ENCODE data around the gene SNCAIP. TPM values are rescaled to one million over a fixed set of nuclear protein-coding genes. Genes with fewer than 3 reads are reported as not detected.

The SNCAIP gene
- polyA plus RNA-seq, 4 donors, result 17.0 to 36.8 (median 22.7) TPM

DNA sequence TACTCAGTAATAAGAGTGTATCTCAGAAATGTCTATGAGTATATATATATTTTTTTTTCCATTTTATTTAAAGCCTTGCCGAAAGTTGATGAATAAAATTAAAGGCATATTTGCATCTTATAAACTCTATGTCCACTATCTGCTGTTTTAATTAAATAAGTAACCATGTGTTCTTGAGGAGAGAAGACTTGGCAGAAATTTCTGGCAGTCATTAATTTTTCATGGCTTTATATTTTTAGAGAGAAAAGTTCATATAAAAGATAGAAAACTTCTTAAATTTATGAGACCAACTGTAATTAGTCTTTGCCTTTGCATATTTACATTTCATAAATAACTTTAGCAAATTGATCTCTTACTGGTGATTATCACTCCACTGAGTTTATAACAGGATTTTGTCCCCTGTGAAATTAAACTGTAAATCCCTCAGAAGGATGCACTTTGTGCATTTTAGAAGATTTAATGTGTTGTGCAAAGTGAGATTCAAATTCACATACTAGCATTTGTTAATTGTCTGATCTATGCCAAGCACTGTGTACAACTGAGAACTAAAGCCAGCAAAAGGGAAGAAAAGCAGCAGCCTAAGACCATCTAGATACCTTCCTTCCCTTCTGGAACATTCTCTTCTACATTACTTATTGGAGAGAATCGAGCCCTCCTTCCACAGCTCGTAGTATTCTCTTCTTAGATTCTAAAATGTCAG is 108.7 kb downstream of the SNCAIP start:
- DNase-seq (ENCODE audit: low read depth in 4 of 4, low spot score in 3 of 4), result no peak

DNA sequence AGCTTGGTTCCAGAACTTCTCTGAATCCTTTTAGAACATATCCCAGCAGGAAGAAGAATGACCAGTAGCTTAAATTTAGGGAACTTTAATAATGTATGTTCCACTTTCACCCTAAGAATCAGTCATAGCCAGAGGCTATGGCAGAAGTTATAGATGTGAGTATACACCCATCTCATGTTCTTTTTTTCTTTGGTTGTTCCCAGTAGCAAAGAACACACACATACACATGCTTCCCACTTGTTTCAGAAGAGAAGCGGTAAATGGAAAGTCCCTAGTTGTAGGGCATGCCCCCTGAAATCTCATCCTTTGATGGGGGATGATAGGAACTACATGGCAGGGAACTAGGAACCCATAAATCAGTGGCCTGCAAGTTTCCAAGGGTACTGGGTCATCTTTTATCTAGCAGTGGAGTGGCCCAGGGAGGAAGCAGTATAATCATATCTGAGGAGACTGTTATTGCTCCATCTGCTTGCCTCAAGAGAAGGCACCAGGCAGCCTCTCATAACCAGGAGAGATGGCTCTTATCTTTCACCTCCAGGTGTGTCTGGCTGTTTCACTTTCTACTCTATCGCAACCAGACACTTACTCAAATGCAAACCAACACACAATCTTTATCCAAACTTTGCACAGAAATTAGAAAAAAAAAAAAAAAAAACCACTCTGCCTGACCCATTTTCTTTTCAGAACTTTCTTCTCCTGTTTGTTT is 109.5 kb downstream of the SNCAIP start:
- DNase-seq (ENCODE audit: low read depth in 4 of 4, low spot score in 3 of 4), result no peak

DNA sequence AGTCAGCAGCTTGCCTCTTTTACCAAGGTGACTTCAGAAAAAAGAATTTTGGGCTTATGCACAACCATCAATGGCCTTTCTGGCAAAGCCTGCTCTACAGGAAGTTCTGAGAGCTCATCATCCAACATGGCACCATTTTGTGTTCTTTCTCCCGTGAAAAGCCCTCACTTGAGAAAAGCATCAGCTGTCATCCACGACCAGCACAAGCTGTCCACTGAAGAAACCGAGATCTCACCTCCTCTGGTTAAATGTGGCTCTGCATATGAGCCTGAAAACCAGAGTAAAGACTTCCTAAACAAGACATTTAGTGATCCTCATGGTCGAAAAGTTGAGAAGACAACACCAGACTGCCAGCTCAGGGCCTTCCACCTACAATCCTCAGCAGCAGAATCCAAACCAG is 111.2 kb downstream of the SNCAIP start:
- DNase-seq (ENCODE audit: low read depth in 4 of 4, low spot score in 3 of 4), result no peak

DNA sequence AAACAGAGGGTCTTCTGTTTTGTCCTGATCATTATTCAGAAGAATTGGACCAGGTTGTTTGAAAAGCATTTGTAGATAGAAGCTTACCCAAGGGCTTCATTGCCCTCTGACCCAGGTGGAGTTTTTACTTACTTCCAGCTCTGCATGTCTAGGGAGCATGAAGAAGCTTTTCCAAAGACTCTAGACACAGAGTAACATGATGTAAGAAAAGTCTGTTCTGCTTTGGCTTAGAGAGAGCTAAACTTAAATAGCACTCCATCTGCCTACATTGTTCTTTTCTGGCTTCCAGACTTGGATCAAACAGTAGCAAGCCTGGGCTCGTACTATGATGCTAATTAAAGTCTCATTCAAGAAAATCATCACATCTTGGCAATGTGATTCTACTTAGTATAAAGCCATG is 112.1 kb downstream of the SNCAIP start:
- no peak for DNase-seq (ENCODE audit: low read depth in 4 of 4, low spot score in 3 of 4)

DNA sequence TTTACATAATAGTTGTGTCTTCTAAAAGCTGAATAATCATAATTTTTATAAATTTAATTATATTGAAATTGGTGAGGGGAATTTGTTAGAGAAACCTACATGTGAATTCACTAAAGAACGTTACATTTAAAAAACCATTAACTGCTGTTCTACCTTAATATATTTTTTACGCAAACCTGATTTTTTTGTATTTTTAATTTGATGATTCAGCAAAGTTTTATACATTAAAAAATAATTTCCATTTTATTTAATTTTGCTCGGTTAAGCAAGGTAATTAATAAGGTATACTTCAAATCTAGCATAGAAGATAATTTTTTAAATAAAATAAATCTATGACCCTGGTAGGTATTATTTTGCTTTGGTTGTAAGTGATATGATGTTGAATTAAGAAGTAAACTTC is 114.3 kb downstream of the SNCAIP start:
- no peak for DNase-seq (ENCODE audit: low read depth in 4 of 4, low spot score in 3 of 4)

- DNase-seq (ENCODE audit: low read depth in 4 of 4, low spot score in 3 of 4), result no peak
Observed at GRCh38 chr5:122427621-122428020, 115.6 kb downstream of the SNCAIP start.

- DNase-seq (ENCODE audit: low read depth in 4 of 4, low spot score in 3 of 4), result no peak
Observed at GRCh38 chr5:122429545-122430318, 117.7 kb downstream of the SNCAIP start.

- DNase-seq (ENCODE audit: low read depth in 4 of 4, low spot score in 3 of 4), result no peak
Observed at GRCh38 chr5:122430319-122430586, 118.2 kb downstream of the SNCAIP start.

DNA sequence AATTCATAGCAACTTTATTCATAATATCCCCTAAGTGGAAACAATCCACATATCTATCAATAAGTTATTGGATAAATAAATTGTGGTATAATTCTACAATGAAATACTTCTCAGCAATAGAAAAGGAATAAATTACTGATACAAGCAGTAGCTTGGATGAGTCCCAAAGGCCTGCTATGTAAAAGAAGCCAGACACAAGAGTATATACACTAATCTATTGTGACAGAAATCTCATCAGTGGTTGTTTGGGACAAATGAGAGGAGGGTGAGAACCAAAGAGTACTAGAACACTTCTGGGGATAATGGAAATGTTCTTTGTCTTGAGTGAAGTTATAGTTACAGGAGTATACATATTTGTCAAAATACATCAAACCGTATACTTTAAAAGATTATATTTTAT is 119.3 kb downstream of the SNCAIP start:
- DNase-seq (ENCODE audit: low read depth in 4 of 4, low spot score in 3 of 4), result no peak

DNA sequence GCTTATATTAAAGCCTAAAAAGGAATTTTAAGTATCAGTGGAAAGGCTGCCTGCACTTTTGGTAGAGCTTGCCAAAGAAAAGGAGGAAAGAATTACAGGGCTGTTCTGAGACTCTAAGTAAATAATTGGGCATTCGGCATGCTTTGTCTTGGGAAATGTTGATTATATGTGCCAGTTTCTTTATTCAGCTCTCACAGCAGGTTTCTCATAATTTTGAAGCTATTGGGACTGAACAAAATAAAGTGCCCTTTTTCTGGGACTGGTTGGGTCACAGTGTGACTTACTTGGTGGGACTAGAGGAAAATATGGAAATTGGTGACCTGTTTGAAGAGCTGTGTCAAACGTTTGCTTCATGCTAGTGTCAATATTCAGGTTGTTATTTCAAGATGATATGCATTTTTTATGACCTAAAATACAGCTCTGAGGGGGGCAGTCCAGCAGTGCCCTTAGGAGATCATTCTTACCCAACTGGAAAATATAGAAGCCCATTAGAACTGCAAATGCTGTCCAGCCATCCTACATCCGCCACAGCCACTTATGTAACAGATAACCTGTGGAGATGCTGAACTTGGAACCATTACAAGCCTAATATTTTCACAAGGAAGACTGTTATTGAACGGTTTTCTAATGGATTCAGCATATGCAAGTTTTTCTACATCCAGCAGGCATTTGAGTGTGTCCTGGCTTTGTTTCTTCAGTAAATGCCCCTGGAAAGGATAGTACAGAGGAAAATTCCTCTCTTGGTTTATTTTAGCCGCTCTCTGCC is 122.4 kb downstream of the SNCAIP start:
- no peak for DNase-seq (ENCODE audit: low read depth in 4 of 4, low spot score in 3 of 4)

- DNase-seq (ENCODE audit: low read depth in 4 of 4, low spot score in 3 of 4), result no peak
Observed at GRCh38 chr5:122435234-122435633, 123.2 kb downstream of the SNCAIP start.

DNA sequence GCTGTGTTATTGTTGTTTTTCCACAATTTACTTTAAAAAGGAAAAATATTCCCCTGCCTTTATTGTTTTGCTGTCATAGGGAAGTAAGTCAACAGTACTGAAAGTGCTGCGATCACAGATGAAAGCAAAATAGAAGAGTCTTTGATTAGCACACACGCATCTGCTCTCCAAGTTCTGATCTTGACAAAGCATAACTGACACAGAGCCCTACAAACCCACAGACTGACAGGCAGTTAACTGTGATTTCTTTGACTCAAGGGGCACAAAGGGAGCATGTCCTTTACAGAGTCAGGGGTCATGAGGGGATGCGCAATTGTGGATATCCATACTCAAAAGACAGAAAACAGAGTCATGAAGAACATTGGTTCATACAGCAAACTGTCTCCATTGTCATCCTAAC is 123.7 kb downstream of the SNCAIP start:
- no peak for DNase-seq (ENCODE audit: low read depth in 4 of 4, low spot score in 3 of 4)

DNA sequence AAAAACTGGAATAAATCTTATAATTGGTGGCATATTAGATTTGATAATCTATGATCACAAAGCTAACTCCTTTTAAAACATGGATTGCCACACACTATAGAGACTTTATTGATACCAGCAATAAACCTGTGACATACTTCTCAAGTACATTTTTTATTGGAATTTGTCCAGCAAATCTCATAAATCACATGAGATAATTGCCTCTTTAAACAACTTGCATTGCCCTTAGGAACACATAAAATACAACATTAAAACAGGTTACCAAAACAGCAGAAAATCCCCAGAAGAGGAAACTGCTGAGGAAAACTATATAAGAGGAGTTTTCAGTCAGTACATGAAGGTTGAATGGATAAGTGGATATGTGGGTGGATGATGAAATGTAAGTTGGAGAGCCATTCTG is 124.6 kb downstream of the SNCAIP start:
- no peak for DNase-seq (ENCODE audit: low read depth in 4 of 4, low spot score in 3 of 4)

GRCh38 chr5:122439645-122440044 is 127.6 kb downstream of the SNCAIP start:
- DNase-seq (ENCODE audit: low read depth in 4 of 4, low spot score in 3 of 4), result no peak

DNA sequence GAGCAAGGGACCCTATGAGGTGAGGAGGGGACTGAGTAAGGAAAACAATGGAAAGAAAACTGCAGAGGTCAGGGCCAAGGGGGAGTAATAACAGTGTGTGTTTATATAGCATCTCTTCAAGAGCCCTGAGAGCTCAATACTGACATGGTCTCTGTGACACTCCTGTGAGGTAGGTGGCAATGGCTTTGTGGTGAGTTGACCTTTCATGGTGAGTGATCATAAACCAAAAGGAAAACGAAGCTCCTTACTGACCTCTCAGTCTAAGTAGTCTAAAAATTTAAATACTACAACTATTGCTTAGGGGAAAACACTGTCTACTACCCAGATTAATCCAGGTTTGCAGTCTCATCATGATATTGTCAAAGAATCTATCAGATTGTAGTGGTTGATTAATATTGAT is 130.9 kb downstream of the SNCAIP start:
- no peak for DNase-seq (ENCODE audit: low read depth in 4 of 4, low spot score in 3 of 4)

DNA sequence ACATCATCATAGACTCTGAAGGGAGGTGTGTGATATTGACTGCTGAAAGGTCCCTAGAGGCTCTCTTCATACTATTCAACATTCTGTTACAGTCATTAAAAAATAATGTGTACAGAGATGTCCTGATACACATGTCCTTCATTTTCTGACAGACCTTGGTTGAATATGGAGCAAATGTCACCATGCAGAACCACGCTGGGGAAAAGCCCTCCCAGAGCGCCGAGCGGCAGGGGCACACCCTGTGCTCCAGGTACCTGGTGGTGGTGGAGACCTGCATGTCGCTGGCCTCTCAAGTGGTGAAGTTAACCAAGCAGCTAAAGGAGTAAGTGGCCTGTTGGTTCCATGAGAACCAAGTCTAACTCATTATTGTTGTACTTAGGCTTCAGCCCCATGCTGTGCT is 132.4 kb downstream of the SNCAIP start:
- no peak for DNase-seq (ENCODE audit: low read depth in 4 of 4, low spot score in 3 of 4)

GRCh38 chr5:122445070-122445469 is 133.0 kb downstream of the SNCAIP start:
- no peak for DNase-seq (ENCODE audit: low read depth in 4 of 4, low spot score in 3 of 4)

DNA sequence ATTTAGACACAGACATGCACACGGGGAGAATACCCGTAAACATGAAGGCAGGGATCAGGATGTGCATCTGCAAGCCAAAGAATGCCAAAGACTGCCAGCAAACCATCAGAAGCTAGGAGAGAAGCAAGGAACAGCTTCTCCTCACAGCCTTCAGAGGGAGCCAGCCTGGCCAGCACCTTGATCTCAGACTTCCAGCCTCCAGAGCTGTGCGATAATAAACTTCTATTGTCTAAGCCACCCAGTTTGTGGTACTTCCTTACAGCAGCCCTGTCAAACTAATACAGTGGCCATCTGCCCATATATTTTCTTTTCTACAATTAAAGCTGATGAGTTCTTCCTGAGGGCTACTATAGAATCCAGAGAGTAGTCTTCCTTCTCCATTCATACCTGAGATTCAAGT is 135.0 kb downstream of the SNCAIP start:
- no peak for DNase-seq (ENCODE audit: low read depth in 4 of 4, low spot score in 3 of 4)

DNA sequence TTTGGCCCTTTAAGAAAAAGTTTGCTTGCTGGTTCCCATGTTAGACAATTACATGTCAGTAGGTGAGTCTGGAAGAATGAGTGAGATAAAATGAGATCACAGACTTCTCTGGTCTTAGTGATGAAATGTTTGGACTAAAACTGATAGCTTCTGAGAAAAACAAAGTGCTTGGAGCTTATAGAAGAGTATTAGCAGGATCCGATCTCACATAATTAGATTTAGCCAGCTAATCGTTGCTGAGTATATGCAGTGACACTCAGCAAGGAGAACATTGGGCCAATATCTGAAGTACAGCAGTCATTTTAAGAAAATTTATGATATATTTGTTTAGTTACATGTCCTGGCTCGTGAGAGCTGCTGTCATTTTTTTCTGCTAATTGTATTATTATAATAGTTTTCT is 135.8 kb downstream of the SNCAIP start:
- no peak for DNase-seq (ENCODE audit: low read depth in 4 of 4, low spot score in 3 of 4)

- no peak for DNase-seq (ENCODE audit: low read depth in 4 of 4, low spot score in 3 of 4)
Observed at GRCh38 chr5:122454541-122454940, 142.5 kb downstream of the SNCAIP start.

DNA sequence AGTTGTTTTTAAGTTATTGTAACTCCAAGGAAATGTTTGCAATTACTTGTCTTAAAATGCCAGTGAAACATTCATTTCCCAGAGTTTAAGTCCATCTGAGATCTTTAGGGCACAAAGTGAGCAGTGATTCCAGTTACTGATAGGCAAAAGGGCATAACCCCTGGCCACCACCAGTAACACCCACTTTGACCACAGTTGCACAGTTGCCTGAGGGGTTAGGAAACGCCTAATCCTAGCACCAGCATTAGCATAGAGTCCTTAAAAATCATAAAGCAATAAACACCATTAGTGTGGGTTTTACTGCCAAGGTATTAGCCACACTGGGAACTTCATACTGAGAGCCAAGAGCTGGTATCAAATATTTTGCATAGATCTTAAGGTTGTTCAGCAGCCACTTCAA is 143.9 kb downstream of the SNCAIP start:
- DNase-seq (ENCODE audit: low read depth in 4 of 4, low spot score in 3 of 4), result no peak
